Measurements from ENCODE around the gene PLEKHM3.
"Not testable (repeated sequence)": the region's sequence is repeated elsewhere in the genome, so short reads cannot be mapped to it uniquely, and the experiment has no call there.

PLEKHM3 gene

GRCh38 chr2:207987025-207987716 lies 38.2 kb downstream of the PLEKHM3 start:
- DNase-seq = no peak

GRCh38 chr2:207984765-207985480 lies 40.4 kb downstream of the PLEKHM3 start:
- no peak for DNase-seq

DNA sequence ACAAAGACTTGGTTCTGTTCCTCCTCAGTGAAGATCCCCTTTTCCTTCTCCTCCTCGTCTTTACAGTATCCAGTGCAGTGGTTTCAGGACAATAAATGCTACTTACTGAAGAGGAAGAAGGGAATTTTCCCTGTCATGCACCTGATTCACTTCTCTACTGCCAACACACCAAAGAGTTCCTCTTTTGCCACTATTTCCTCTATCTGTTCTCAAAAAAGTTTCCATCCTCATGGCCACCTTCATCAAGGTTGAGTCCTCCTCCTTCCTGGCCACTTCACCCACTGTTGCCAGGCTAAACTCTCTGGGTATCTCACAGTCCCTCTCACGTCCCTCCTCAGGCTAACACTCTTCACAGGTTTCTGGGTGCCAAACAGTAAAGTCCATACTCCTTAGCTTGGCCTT lies 41.7 kb downstream of the PLEKHM3 start:
- no peak for DNase-seq

- no peak for DNase-seq
Observed at GRCh38 chr2:207978177-207978948, 47.0 kb downstream of the PLEKHM3 start.

DNA sequence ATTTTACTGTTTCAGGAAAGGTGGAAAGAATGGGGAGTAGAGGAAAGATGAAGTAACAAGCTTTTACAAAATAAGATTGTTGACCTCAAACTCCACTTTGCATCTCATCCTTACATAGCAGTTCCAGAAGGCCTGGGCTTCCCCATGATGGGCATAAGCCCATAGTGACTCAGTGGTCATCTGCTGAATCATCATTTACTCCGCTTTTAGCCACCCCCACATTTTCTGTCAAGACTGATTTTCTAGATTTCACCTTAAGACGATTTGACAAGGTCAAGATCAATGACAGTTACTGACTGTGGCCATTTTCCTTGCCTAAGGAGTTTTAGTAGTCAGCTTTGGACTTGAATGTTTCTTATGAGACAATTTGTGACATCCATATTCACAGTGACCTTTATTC lies 49.4 kb downstream of the PLEKHM3 start:
- DNase-seq = no peak

DNA sequence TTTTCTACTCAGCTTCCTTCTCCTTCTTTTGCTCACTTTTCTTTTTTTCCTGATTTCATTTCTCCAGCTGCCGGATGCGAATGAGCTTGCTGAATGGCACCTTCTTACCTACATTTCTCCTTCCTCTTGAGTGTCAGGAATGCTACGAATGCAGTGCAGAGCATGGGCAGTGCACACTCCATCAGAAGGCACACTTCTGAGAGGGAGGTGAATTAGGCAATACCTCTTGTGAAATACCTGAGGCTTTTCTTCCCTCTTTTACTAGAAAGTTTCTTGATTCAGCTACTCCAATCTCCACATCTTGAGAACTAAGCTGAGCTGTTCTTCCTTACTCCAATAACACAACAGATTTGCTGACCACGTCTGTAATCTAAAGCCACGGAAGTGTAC lies 51.1 kb downstream of the PLEKHM3 start:
- no peak for DNase-seq

DNA sequence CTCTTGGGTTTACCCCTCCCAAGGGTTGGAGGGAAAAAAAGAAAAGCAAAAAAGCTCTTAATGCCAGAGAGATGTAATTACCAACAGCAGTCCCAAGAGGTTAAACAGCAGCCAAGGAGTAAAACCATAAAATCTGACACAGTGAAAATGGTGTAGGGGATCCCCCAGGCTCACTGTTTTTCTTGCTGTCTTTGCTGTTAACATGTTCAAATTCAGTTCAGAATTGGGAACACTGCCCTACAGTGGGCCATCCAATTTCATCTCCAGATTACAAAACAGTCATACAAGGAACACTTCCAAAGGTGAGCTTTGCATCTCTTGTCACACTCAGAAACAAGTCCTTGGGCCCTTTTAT lies 54.5 kb downstream of the PLEKHM3 start:
- DNase-seq = no peak

GRCh38 chr2:207970147-207970825 lies 55.0 kb downstream of the PLEKHM3 start:
- no peak for DNase-seq

DNA sequence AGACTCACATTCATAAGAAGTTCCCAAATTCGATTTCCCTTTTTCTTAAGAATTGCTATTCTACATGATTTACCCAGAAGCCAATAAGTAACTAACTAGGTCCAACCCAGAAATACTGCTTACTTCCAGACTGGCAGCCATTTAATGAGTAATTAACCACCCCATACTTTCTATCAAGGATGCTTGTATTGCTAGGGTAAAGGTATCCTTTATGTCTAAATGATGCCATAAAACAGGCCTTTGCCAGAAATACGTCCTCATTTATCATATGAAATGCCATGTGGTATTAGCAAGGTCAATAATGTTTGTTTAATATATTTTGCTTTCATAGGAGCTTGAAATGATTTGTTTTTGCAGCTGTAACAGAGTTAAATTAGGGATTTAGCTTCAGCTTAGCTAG lies 56.1 kb downstream of the PLEKHM3 start:
- no peak for DNase-seq

DNA sequence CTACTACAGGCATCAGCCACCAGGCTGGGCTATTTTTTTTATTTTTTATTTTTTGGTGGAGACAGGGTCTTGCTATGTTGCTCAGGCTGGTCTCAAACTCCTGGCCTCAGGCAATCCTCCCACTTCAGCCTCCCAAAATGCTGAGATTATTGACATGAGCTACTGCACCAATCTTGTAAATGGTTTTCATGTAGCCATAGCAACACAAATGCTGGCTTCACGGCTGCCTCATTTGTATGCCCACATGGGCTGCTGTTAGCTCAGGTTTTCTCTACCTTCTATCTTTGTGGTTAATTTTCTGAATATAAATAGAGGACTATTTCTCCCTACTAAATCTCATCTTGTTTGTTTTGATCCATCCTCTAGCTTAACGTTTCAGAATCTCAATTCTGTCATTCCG lies 58.2 kb downstream of the PLEKHM3 start:
- no peak for DNase-seq

DNA sequence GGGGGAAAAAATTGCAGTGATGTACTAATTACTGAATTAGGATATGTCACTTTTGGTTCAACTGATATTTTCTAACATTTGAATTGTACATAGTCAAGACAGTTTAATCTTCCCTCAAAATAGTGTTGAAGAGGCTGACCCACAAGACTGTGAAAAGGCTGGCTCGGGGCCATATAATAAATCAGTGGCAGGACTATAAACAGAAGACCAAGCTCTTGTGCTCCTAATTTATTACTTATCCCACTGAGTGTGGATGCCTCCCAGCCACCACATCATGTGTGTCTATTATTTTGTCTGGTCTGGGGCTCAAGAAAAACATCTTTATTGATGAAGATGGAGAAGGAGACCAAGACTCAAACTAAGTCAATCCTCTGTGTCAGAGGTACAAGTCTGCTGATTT lies 64.4 kb downstream of the PLEKHM3 start:
- no peak for DNase-seq

DNA sequence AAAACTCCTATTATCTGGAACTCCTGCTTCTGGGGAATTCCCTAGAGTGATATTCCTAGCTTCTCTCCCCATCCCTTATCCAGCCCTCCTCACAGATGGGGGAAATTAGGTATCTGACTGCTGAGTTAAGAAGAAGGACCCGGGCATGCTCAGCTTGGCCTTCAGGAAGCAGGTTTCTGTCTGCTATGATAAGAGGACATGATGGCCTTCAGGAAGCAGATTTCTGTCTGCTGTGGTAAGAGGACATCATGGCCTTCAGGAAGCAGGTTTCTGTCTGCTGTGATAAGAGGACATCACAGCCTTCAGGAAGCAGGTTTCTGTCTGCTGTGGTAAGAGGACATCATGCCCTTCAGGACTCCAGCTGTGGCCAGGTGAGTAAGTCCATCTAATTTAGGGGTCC lies 65.2 kb downstream of the PLEKHM3 start:
- DNase-seq = no peak

DNA sequence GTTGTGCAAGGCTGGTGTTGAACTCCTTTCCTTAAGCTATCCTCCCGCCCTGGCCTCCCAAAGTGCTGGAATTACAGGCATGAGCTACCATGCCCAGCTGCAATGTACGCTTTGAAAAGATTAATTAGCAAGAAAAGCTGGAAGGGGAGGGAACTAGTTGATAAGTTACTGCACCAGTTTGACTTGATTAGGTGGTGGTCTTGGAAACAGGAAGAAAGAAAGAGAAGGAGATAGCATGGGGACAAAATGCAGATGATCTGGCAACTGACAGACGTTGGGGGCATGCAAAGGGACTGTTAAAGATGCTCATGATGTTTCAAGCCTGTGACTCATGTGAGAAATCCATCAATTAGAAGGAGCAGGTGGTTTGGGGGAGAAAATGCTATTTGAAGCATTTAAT lies 68.6 kb downstream of the PLEKHM3 start:
- DNase-seq = no peak

GRCh38 chr2:207955456-207955855 lies 69.9 kb downstream of the PLEKHM3 start:
- DNase-seq = no peak

- DNase-seq = no peak
Observed at GRCh38 chr2:207953354-207953753, 72.0 kb downstream of the PLEKHM3 start.

DNA sequence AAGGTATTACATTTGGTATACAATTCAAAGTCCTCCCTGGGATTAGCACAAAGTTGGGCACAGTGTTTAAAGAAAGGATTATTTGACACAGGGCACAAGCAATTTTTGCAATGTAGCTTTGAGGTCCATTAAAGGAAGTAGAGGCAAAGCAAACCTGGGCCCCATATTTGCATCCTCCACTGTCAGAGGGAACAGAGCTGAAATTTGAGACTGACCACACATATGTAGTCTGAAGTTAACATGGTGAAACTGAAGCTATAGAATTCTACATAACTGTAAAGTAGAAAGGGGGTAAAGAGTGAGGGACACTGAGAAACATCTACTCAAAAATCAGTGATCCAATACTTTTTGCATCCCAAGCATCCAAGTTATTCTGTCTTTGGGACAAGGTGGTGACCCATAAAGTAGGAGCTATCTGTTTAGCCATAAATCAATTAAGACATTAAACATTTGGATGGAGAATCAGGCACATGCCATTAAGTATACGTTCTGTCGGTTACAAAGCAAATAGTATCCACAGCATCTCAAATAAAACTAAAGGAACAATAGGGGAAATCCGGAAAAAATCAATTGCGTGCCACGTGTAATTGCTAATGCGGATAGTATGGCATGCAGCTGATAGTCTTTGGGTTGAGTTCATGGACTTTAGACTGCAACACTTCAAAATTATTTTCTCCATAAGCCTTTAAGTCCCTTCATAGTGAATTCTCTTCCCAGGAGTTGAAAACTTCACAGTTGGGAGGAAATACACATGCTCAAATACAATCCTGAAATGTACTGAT lies 72.6 kb downstream of the PLEKHM3 start:
- no peak for DNase-seq

DNA sequence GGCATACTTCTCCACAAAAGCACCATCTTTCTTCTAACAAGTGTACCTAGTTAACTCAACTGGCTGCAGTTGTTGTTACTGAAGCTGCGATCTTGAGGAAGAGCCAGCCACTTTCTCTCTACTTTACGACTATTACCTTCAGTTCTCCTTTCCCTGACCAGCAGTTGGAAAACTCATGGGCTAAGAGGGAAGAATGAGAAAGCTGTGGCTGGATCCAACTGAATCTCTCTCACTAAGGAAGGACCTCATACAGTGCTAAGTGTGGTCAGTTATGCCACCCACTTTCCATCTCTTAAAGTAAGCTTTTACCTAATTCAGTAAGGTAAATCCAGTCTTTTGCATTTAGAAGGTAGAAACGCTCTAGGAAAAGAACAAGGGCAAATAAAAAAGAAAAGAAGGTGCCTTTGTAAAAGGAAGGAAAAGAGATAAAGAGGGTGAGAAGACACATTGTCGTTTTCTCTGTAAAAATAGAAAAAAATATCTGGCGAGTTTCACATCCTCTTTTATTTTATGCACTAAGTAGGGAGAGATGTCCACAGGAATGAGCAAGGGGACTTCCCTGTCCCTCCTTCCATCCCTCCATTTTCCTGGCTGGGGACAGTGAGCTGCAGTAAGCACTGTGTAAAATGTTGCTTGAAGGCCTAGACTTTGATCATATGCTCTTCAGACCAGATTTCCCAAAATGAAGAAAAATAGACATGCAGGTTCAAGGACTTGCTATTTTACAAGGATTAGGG lies 73.4 kb downstream of the PLEKHM3 start:
- DNase-seq = no peak

- DNase-seq = no peak
Observed at GRCh38 chr2:207950761-207951114, 74.6 kb downstream of the PLEKHM3 start.

DNA sequence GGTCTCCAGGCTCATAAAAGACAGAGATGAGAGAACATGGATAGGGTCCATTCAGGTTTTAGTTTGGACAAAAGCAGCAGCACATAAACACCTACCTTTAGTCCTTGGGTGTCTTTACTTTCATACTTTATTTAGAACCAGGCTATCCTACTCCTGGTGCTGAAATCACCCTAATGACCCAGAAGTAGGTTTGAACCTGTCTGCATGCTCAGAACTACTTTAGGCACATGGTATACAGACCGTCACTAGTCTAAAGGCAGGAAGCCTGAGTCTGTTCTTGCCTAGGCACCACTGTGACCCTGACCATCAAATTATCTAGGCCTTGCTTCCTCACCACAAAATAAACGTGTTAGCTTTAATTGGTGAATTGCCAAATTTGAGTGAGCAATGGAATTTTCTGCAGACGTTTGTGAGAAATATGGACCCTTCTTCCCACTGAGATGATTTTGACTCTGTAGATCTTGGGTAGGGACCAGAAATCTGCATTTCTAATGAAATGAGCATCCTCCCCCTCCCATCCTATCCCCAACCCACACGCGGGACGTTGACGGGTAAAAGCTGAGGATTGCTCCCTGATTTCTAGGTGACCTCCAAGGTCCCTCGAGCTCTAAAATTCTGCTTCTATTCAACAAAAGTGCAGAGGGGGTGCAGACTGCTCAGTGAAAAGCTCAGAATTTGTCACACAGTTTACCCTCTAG lies 75.1 kb downstream of the PLEKHM3 start:
- DNase-seq = no peak

- not testable (repeated sequence) for DNase-seq
Observed at GRCh38 chr2:207949245-207949644, 76.1 kb downstream of the PLEKHM3 start.

DNA sequence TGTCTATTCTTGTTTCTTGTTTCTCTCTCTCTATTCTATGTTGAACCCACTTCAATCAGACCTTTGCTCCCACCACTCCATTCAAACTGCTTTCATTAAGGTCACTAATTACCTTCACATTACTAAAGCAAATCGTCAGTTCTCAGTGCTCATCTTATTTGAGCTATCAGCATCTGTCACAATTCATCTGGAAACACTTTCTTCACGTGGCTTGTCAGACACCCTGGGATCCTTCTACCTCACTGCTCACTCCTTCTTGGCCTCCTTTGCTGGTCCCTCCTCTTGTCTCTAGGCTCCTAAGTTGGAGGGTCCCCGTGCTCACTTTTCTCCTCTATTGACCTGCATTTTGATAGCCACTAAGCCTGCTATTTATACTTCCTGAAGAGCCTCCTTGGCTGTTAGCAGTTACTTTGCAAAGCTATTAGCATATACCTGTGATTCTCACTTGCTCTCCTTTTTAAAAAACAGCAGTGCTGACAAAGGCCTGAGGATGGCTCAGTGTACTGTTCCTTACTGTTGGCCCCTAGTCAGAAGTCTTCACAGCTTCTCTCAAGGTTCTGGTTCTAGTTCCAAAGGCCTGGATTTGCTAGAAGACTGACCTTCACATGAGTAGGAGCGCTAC lies 80.2 kb downstream of the PLEKHM3 start:
- DNase-seq = no peak
